Head of caudate nucleus (tissue), 42 donors: ENCODE results near the gene RPS2.
"Not testable (repeated sequence)": the region's sequence is repeated elsewhere in the genome, so short reads cannot be mapped to it uniquely, and the experiment has no call there.

ENCODE experiments used
- DNase-seq, 42 donors: peaks; one replicate each; pipeline versions ENCODE4 v3.0.0 to v3.0.0-alpha.2; 2020 to 2021; ENCODE audit warnings: mixed read lengths in 7 of 42
- intact Hi-C: fragments of 100-400 bp; cut with DNase I; formaldehyde crosslinking; loops from one replicate; pipeline ENCODE4 v1.15.0; 2022

RPS2 gene

GRCh38 chr16:1964506-1965395 is at the start of gene RPS2:
RPS2 (minus strand) TSS chr16:1964826; CDS start chr16:1964625, 201 bp downstream.
- DNase-seq = peak; percentile 96 to 100 (median 99)
- intact Hi-C loops = no loop called here

GRCh38 chr16:2013527-2013926 is 48.9 kb upstream of the RPS2 start:
- intact Hi-C loops = no loop called here
- no peak for DNase-seq

GRCh38 chr16:2011726-2012125 is 47.1 kb upstream of the RPS2 start:
- DNase-seq, intact Hi-C loops: not testable (repeated sequence)

GRCh38 chr16:2009791-2010510 is 45.3 kb upstream of the RPS2 start, which contains the start of gene ZNF598:
ZNF598 (minus strand) TSS chr16:2009821.
- peak; percentile 49 to 93 (median 86) for DNase-seq
- intact Hi-C loops = no loop called here

- DNase-seq = peak in 1 of 42 donors; percentile 28
- intact Hi-C loops = no loop called here
These were observed 44.6 kb upstream of the RPS2 start for GRCh38 chr16:2009164-2009711.

GRCh38 chr16:2008631-2009163 is 44.1 kb upstream of the RPS2 start:
- no peak for DNase-seq
- intact Hi-C loops = no loop called here

GRCh38 chr16:2008009-2008526 is 43.4 kb upstream of the RPS2 start:
- intact Hi-C loops = no loop called here
- DNase-seq = no peak

GRCh38 chr16:2007081-2007836 is 42.6 kb upstream of the RPS2 start:
- intact Hi-C loops = no loop called here
- no peak for DNase-seq

- no peak for DNase-seq
These were observed 41.7 kb upstream of the RPS2 start for GRCh38 chr16:2006317-2006716.

GRCh38 chr16:2005646-2006045 is 41.0 kb upstream of the RPS2 start:
- DNase-seq = peak in 1 of 42 donors; percentile 16
- intact Hi-C loops = no loop called here

More at GRCh38 chr16:2006317-2006716, 41.7 kb upstream of the RPS2 start:
- intact Hi-C loops = no loop called here

- intact Hi-C loops = no loop called here
- DNase-seq = no peak
These were observed 40.3 kb upstream of the RPS2 start for GRCh38 chr16:2004795-2005517.

GRCh38 chr16:2003827-2004641 is 39.4 kb upstream of the RPS2 start:
- intact Hi-C loops = no loop called here
- peak in 41 of 42 donors; percentile 42 to 90 (median 77) for DNase-seq

- intact Hi-C loops = no loop called here
- no peak for DNase-seq
These were observed 38.7 kb upstream of the RPS2 start for GRCh38 chr16:2003231-2003826.

- intact Hi-C loops = no loop called here
- DNase-seq = no peak
These were observed 38.0 kb upstream of the RPS2 start for GRCh38 chr16:2002406-2003230.

- intact Hi-C loops = no loop called here
- DNase-seq = no peak
These were observed 37.1 kb upstream of the RPS2 start for GRCh38 chr16:2001456-2002355.
